ENCODE measurements around the gene ABHD17C. TPM values are rescaled to one million over a fixed set of nuclear protein-coding genes. Genes with fewer than 3 reads are reported as not detected.

The ABHD17C gene
- polyA plus RNA-seq, 1 donor (not counting 4 experiments of a cell fraction or from before 2014, with no cell fraction given), result 23.3 TPM

DNA sequence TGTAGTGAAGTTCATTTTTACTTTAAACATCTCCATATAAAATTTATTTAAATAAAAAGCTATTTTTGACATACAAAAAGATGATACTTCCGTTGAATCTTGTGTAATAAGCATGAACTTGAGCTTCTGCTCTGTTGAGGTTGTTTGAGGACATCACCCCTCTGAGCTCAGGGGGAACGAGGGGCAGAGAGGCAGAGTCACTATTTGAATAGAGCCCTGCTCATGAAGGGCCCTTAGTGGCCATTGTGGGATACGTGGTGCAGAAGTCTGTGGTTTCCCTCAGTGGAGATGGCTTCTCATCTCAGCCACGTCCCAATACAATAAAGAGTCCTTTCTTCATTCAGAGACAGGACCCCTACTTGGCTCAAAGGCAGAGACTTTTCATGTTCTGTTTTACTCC, 94.7 kb downstream of the ABHD17C start:
- Histone ChIP-seq H3K4me3 (ENCODE audit: control insufficient read depth in 2 of 3, extremely low read depth in 1 of 3, insufficient read depth in 2 of 3, low read depth in 1 of 3, low read length in 3 of 3) (no peak overlapping the region), H3K9me1 (ENCODE audit: control insufficient read depth, extremely low read depth, insufficient read depth, low read length) (no peaks in the 10 kb centered on the region), H3K4me1 (ENCODE audit: control insufficient read depth, extremely low read depth, insufficient read depth, low read length) (peaks cover 8% of the 10 kb centered on the region), H3K27ac (ENCODE audit: control insufficient read depth, insufficient read depth, low read length) (no peak overlapping the region), H3K27me3 (ENCODE audit: control insufficient read depth, extremely low read depth, insufficient read depth, low read length) (no peaks in the 10 kb centered on the region), H3K9me3 (ENCODE audit: control insufficient read depth, low read depth, low read length) (no peaks in the 10 kb centered on the region), H3K36me3 (ENCODE audit: control insufficient read depth in 2 of 2, extremely low read depth in 1 of 2, insufficient read depth in 2 of 2, low read length in 2 of 2) (no peaks in the 10 kb centered on the region), H3K4me2 (ENCODE audit: control insufficient read depth, extremely low read depth, insufficient read depth, low read depth, low read length) (no peak overlapping the region), H2AFZ (ENCODE audit: control insufficient read depth, low read length) (no peak overlapping the region), H3K79me2 (ENCODE audit: control insufficient read depth, insufficient read depth, low read length) (no peaks in the 10 kb centered on the region), H3K9ac (ENCODE audit: control insufficient read depth, extremely low read depth, insufficient read depth, low read length) (no peak overlapping the region), H4K20me1 (ENCODE audit: control insufficient read depth, extremely low read depth, insufficient read depth, low read length) (no peaks in the 10 kb centered on the region)
- dilution Hi-C loops (cut with MboI; ENCODE audit: extremely low pct_ligation_motif_present, low sequenced_read_pairs), result no loop called here
- DNase-seq (ENCODE audit: low read depth, low spot score), result no peak
- no peak for TF ChIP-seq EZH2 (IDR thresholded peaks at IDR 0.05; ENCODE audit: low read length)
- TF ChIP-seq, protein P1, sequence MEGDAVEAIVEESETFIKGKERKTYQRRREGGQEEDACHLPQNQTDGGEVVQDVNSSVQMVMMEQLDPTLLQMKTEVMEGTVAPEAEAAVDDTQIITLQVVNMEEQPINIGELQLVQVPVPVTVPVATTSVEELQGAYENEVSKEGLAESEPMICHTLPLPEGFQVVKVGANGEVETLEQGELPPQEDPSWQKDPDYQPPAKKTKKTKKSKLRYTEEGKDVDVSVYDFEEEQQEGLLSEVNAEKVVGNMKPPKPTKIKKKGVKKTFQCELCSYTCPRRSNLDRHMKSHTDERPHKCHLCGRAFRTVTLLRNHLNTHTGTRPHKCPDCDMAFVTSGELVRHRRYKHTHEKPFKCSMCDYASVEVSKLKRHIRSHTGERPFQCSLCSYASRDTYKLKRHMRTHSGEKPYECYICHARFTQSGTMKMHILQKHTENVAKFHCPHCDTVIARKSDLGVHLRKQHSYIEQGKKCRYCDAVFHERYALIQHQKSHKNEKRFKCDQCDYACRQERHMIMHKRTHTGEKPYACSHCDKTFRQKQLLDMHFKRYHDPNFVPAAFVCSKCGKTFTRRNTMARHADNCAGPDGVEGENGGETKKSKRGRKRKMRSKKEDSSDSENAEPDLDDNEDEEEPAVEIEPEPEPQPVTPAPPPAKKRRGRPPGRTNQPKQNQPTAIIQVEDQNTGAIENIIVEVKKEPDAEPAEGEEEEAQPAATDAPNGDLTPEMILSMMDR (optimal IDR thresholded peaks at IDR 0.05 in 1 of 3, IDR thresholded peaks at IDR 0.05 in 1 of 3, conservative IDR thresholded peaks at IDR 0.05 in 1 of 3; ENCODE audit: extremely low read depth in 1 of 3, insufficient read depth in 2 of 3, low read length in 3 of 3), result no peak
- no peak for FAIRE-seq

DNA sequence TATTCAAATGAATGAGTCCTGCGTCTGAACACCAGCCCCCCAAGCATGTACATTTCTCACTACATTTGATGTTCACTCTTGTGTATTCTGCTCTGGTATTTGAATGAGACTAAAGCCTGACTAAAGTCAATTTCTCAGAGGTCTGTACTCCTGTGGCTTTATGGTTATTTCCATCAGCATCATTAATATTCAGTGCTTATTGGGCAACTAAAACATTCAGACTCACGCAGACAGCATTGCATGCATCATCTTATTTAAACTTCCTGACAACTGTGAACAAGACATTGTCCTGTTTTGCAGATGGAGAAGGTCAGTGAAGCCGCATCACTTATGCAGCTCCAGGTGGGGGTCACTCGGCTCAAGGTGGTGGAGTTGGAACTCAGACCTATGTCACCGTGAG, 95.1 kb downstream of the ABHD17C start:
- Histone ChIP-seq H3K9ac (ENCODE audit: control insufficient read depth, extremely low read depth, insufficient read depth, low read length) (no peak overlapping the region), H3K4me1 (ENCODE audit: control insufficient read depth, extremely low read depth, insufficient read depth, low read length) (peaks cover 8% of the 10 kb centered on the region), H3K36me3 (ENCODE audit: control insufficient read depth in 2 of 2, extremely low read depth in 1 of 2, insufficient read depth in 2 of 2, low read length in 2 of 2) (no peaks in the 10 kb centered on the region), H3K27ac (ENCODE audit: control insufficient read depth, insufficient read depth, low read length) (no peak overlapping the region), H3K79me2 (ENCODE audit: control insufficient read depth, insufficient read depth, low read length) (no peaks in the 10 kb centered on the region), H2AFZ (ENCODE audit: control insufficient read depth, low read length) (no peak overlapping the region), H3K27me3 (ENCODE audit: control insufficient read depth, extremely low read depth, insufficient read depth, low read length) (no peaks in the 10 kb centered on the region), H4K20me1 (ENCODE audit: control insufficient read depth, extremely low read depth, insufficient read depth, low read length) (no peaks in the 10 kb centered on the region), H3K9me1 (ENCODE audit: control insufficient read depth, extremely low read depth, insufficient read depth, low read length) (no peaks in the 10 kb centered on the region), H3K4me3 (ENCODE audit: control insufficient read depth in 2 of 3, extremely low read depth in 1 of 3, insufficient read depth in 2 of 3, low read depth in 1 of 3, low read length in 3 of 3) (no peak overlapping the region), H3K9me3 (ENCODE audit: control insufficient read depth, low read depth, low read length) (no peaks in the 10 kb centered on the region), H3K4me2 (ENCODE audit: control insufficient read depth, extremely low read depth, insufficient read depth, low read depth, low read length) (no peak overlapping the region)
- dilution Hi-C loops (cut with MboI; ENCODE audit: extremely low pct_ligation_motif_present, low sequenced_read_pairs), result no loop called here
- DNase-seq (ENCODE audit: low read depth, low spot score) (no peak), FAIRE-seq (no peak)
- no peak for TF ChIP-seq EZH2 (IDR thresholded peaks at IDR 0.05; ENCODE audit: low read length)
- TF ChIP-seq, protein P1 (optimal IDR thresholded peaks at IDR 0.05 in 1 of 3, IDR thresholded peaks at IDR 0.05 in 1 of 3, conservative IDR thresholded peaks at IDR 0.05 in 1 of 3; ENCODE audit: extremely low read depth in 1 of 3, insufficient read depth in 2 of 3, low read length in 3 of 3), result no peak

All from keratinocyte (primary cell).